ENCODE results near the gene NHERF1.

GRCh38 chr17:74699236-74699635, 49.2 kb upstream of the NHERF1 start:
- TF ChIP-seq CTCF (IDR thresholded peaks at IDR 0.05; ENCODE audit: low read depth, low read length) (no peak), EZH2phosphoT487 (IDR thresholded peaks at IDR 0.05; ENCODE audit: low read depth) (no peak)
